OCI-LY7 (cell line): ENCODE data around the gene C1orf167. TPM values are rescaled to one million over a fixed set of nuclear protein-coding genes. Genes with fewer than 3 reads are reported as not detected.

Source experiments
- BruUV-seq: library from RNA; stranded (reverse); fragments of 400-500 nt; replicated peaks from 2 replicates; lab custom pipeline; 2021; lab: Mats Ljungman, UMichigan
- CTCF ChIA-PET: fragments of 300-600 bp; sonication (Branson Sonifier 250); formaldehyde crosslinking; loops from one replicate; lab custom pipeline; 2022; ENCODE audit warnings: antibody characterized with exemption; ENCODE audit not compliant: unreplicated experiment; lab: Charles Lee
- POLR2A ChIA-PET: fragments of 300-600 bp; sonication (Branson Sonifier 250); formaldehyde crosslinking; loops from one replicate; lab custom pipeline; 2022; ENCODE audit warnings: antibody characterized with exemption; lab: Charles Lee
- DNase-seq: peaks from one replicate; pipeline ENCODE4 v3.0.0-alpha.2; 2015; ENCODE audit warnings: low spot score
- H2AFZ ChIP-seq: fragments of 200-600 bp; sonication (generic), shearing (Covaris generic); 2 replicates; pipeline ENCODE4 v1.6.1; 2014; ENCODE audit warnings: mild to moderate bottlenecking, antibody characterized with exemption, low read length, moderate library complexity
- H3K27ac ChIP-seq: fragments of 200-600 bp; sonication (generic); 2 replicates; pipeline ENCODE4 v1.5.1; 2014; ENCODE audit warnings: mixed run types, low read depth, mild to moderate bottlenecking, moderate library complexity, low read length, inconsistent platforms; ENCODE audit not compliant: poor library complexity, severe bottlenecking
- H3K36me3 ChIP-seq: fragments of 200-600 bp; sonication (generic); 2 replicates; pipeline ENCODE4 v1.6.1; 2014; ENCODE audit warnings: mild to moderate bottlenecking, antibody characterized with exemption, low read length, moderate library complexity, mixed read lengths; ENCODE audit not compliant: insufficient read depth
- H3K4me1 ChIP-seq: fragments of 200-600 bp; sonication (generic); 2 replicates; pipeline ENCODE4 v1.5.1; 2014; ENCODE audit warnings: mild to moderate bottlenecking, low read length; ENCODE audit not compliant: insufficient read depth, poor library complexity, severe bottlenecking
- H3K4me2 ChIP-seq: fragments of 200-600 bp; sonication (generic); 2 replicates; pipeline ENCODE4 v1.6.1; 2014; ENCODE audit warnings: mild to moderate bottlenecking, low read length
- H3K4me3 ChIP-seq: fragments of 200-600 bp; sonication (generic); 2 replicates; pipeline ENCODE4 v1.5.1; 2014; ENCODE audit warnings: mild to moderate bottlenecking, low read depth, low read length; ENCODE audit not compliant: poor library complexity, severe bottlenecking
- H3K79me2 ChIP-seq: fragments of 200-600 bp; sonication (generic); 2 replicates; pipeline ENCODE4 v1.6.1; 2016; ENCODE audit warnings: low read depth, mild to moderate bottlenecking, low read length, moderate library complexity, mixed read lengths; ENCODE audit not compliant: insufficient read depth
- H3K9me2 ChIP-seq: fragments of 200-600 bp; sonication (generic); 2 replicates; pipeline ENCODE4 v1.6.1; 2016; ENCODE audit warnings: mild to moderate bottlenecking, low read length, mixed read lengths; ENCODE audit not compliant: insufficient read depth
- H3K9me3 ChIP-seq: fragments of 200-600 bp; sonication (generic); 2 replicates; pipeline ENCODE4 v1.6.1; 2014; ENCODE audit warnings: mild to moderate bottlenecking, mixed run types, low read length, mixed read lengths
- H4K20me1 ChIP-seq: fragments of 200-600 bp; sonication (generic); 2 replicates; pipeline ENCODE4 v1.6.1; 2014; ENCODE audit warnings: mild to moderate bottlenecking, antibody characterized with exemption, low read length, moderate library complexity, mixed read lengths; ENCODE audit not compliant: insufficient read depth
- CTCF ChIP-seq: fragments of 200-600 bp; sonication (generic); conservative IDR thresholded peaks from 2 replicates; pipeline ENCODE4 v1.5.1; 2014; ENCODE audit warnings: mild to moderate bottlenecking, antibody characterized with exemption, low read length, moderate library complexity, mixed read lengths
- EZH2phosphoT487 ChIP-seq: fragments of 200-600 bp; sonication (generic); IDR thresholded peaks from 2 replicates; pipeline ENCODE4 v1.6.1; 2018; ENCODE audit warnings: low read depth, borderline replicate concordance, mild to moderate bottlenecking, mixed run types, antibody characterized with exemption, low read length, moderate library complexity, mixed read lengths
- intact Hi-C: fragments of 100-400 bp; cut with micrococcal nuclease; formaldehyde crosslinking; loops from one replicate; pipeline ENCODE4 v1.10.0; 2022; ENCODE audit not compliant: unreplicated experiment
- total RNA-seq, 2 experiments: library from RNA; depleted of rRNA in 1 of 2; stranded (reverse); fragments of >200 nt in 1 of 2; shearing (Covaris generic) in 1 of 2; gene quantifications; 2 replicates each; pipeline ENCODE4 v1.2.3, GENCODE V29; 2014 to 2022

C1orf167 gene
- total RNA-seq, 2 experiments from 2014 or later = 1.7 to 4.2 TPM

- no peak overlapping the region for H3K4me2 ChIP-seq
- H3K9me2 ChIP-seq = no peaks in the 10 kb centered on the region
- CTCF ChIA-PET = no interaction called here
- no peaks in the 10 kb centered on the region for H3K4me1 ChIP-seq
- POLR2A ChIA-PET = no interaction called here
- DNase-seq = no peak
- no peaks in the 10 kb centered on the region for H3K79me2 ChIP-seq
- peaks cover 80% of the 10 kb centered on the region for H3K36me3 ChIP-seq
- H2AFZ ChIP-seq = no peak overlapping the region
- intact Hi-C loops = no loop called here
- BruUV-seq = no TSS peak
- no peak overlapping the region for H3K27ac ChIP-seq
- no peaks in the 10 kb centered on the region for H3K9me3 ChIP-seq
- no peaks in the 10 kb centered on the region for H4K20me1 ChIP-seq
- H3K4me3 ChIP-seq = no peak overlapping the region
- TF ChIP-seq EZH2phosphoT487 (no peak), CTCF (no peak)
These were observed 61.6 kb downstream of the C1orf167 start for GRCh38 chr1:11823366-11824137.

GRCh38 chr1:11825131-11825530 is 63.1 kb downstream of the C1orf167 start:
- Histone ChIP-seq H3K36me3 (peaks cover 81% of the 10 kb centered on the region), H3K27ac (no peak overlapping the region), H3K9me2 (no peaks in the 10 kb centered on the region), H3K4me3 (no peak overlapping the region), H2AFZ (no peak overlapping the region), H3K4me1 (no peaks in the 10 kb centered on the region), H3K9me3 (no peaks in the 10 kb centered on the region), H3K79me2 (no peaks in the 10 kb centered on the region), H3K4me2 (no peak overlapping the region), H4K20me1 (no peaks in the 10 kb centered on the region)
- no TSS peak for BruUV-seq
- no peak for TF ChIP-seq CTCF
- TF ChIP-seq EZH2phosphoT487 = no peak
- POLR2A ChIA-PET = interaction anchor here (1.3 kb wide), 2 partner anchors 10 to 87 kb away, joined by 3 read pairs; no protein-coding TSS in a partner anchor
- intact Hi-C loops = no loop called here
- CTCF ChIA-PET = no interaction called here
- DNase-seq = no peak

GRCh38 chr1:11826946-11827345 is 65.0 kb downstream of the C1orf167 start:
- no peaks in the 10 kb centered on the region for H4K20me1 ChIP-seq
- TF ChIP-seq CTCF = no peak
- TF ChIP-seq EZH2phosphoT487 = no peak
- H3K4me3 ChIP-seq = no peak overlapping the region
- ChIA-PET POLR2A (no interaction called here), CTCF (no interaction called here)
- no peak overlapping the region for H3K27ac ChIP-seq
- no peaks in the 10 kb centered on the region for H3K4me1 ChIP-seq
- H3K9me2 ChIP-seq = no peaks in the 10 kb centered on the region
- intact Hi-C loops = no loop called here
- no peak overlapping the region for H3K4me2 ChIP-seq
- no peak for DNase-seq
- peaks cover 85% of the 10 kb centered on the region for H3K36me3 ChIP-seq
- BruUV-seq = no TSS peak
- no peaks in the 10 kb centered on the region for H3K9me3 ChIP-seq
- H3K79me2 ChIP-seq = no peaks in the 10 kb centered on the region
- H2AFZ ChIP-seq = no peak overlapping the region
